Keratinocyte (primary cell): Measurements from ENCODE around the gene COTL1.

Experiments
- EZH2 ChIP-seq: IDR thresholded peaks from one replicate; pipeline ENCODE4 v1.6.1; 2012; ENCODE audit warnings: inconsistent platforms, mild to moderate bottlenecking, low read length, moderate library complexity
- TF ChIP-seq, protein P1 (sequence below), 3 experiments: IDR thresholded peaks in 1 of 3; conservative IDR thresholded peaks in 1 of 3; optimal IDR thresholded peaks in 1 of 3; 2 replicates in 2 of 3; 3 replicates in 1 of 3; pipeline versions ENCODE3 to v1.5.1; 2011; ENCODE audit warnings: low read length in 3 of 3, mild to moderate bottlenecking in 3 of 3, moderate library complexity in 2 of 3, control low read depth in 1 of 3, inconsistent platforms in 1 of 3; ENCODE audit not compliant: insufficient read depth in 2 of 3; ENCODE audit errors: extremely low read depth in 1 of 3

DNA sequence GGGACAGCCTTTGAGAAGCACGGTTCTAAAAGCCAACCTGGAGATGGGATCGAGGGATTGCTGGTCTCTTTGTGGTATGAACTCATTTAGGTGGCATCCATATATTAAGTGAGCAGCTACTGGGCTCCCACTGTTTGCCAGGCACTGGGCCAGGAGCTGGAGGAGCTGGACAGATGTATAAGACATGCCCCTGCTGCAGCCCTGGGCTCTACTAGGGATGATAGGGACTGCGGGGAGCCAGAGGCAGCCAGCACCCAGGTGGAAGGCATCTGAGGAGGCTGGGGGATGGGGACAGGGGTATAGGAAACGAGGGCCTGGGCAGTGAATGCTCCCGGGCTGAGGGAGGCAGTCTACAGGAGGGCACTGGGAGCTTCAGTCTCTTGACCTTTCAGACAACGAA lies 60.4 kb downstream of the COTL1 start:
- no peak for TF ChIP-seq EZH2
- TF ChIP-seq, protein P1, sequence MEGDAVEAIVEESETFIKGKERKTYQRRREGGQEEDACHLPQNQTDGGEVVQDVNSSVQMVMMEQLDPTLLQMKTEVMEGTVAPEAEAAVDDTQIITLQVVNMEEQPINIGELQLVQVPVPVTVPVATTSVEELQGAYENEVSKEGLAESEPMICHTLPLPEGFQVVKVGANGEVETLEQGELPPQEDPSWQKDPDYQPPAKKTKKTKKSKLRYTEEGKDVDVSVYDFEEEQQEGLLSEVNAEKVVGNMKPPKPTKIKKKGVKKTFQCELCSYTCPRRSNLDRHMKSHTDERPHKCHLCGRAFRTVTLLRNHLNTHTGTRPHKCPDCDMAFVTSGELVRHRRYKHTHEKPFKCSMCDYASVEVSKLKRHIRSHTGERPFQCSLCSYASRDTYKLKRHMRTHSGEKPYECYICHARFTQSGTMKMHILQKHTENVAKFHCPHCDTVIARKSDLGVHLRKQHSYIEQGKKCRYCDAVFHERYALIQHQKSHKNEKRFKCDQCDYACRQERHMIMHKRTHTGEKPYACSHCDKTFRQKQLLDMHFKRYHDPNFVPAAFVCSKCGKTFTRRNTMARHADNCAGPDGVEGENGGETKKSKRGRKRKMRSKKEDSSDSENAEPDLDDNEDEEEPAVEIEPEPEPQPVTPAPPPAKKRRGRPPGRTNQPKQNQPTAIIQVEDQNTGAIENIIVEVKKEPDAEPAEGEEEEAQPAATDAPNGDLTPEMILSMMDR (optimal IDR thresholded peaks at IDR 0.05 in 1 of 3, IDR thresholded peaks at IDR 0.05 in 1 of 3, conservative IDR thresholded peaks at IDR 0.05 in 1 of 3; ENCODE audit: extremely low read depth in 1 of 3, insufficient read depth in 2 of 3, low read length in 3 of 3): no peak
